K562 (cell line): Measurements from ENCODE around the gene POLR3G. TPM values are rescaled to one million over a fixed set of nuclear protein-coding genes. Genes with fewer than 3 reads are reported as not detected.

Source experiments
- ATF6 ChIP-seq: sonication (generic); formaldehyde crosslinking; IDR thresholded peaks from 2 replicates; pipeline ENCODE4 v1.4.0; 2020; ENCODE audit warnings: mild to moderate bottlenecking, missing genetic modification reagents
- CHD7 ChIP-seq: fragments of 200-600 bp; sonication (generic); IDR thresholded peaks from one replicate; pipeline ENCODE4 v1.6.1; 2012; ENCODE audit warnings: mild to moderate bottlenecking, low read depth, low read length, inconsistent platforms
- EZH2 ChIP-seq: IDR thresholded peaks from 2 replicates; pipeline ENCODE4 v1.6.1; 2012; ENCODE audit warnings: low read depth, mild to moderate bottlenecking, inconsistent platforms, low read length, borderline replicate concordance
- GABPB2 ChIP-seq: fragments of 250-450 bp; sonication (Bioruptor Pico); conservative IDR thresholded peaks from 2 replicates; pipeline ENCODE4 v1.5.1; 2021; ENCODE audit warnings: mild to moderate bottlenecking
- PREB ChIP-seq: sonication (generic); formaldehyde crosslinking; IDR thresholded peaks from 2 replicates; pipeline ENCODE4 v1.8.1; 2023; ENCODE audit warnings: mild to moderate bottlenecking, missing genetic modification reagents
- ZFX ChIP-seq: sonication (generic); formaldehyde crosslinking; IDR thresholded peaks from 2 replicates; pipeline ENCODE4 v1.8.0; 2022; ENCODE audit warnings: mild to moderate bottlenecking, missing genetic modification reagents, moderate library complexity
- ZNF140 ChIP-seq: fragments of 250-450 bp; sonication (Bioruptor Pico); IDR thresholded peaks from 2 replicates; pipeline ENCODE4 v1.8.0; 2021; ENCODE audit warnings: moderate library complexity, mild to moderate bottlenecking, inconsistent platforms
- polyA plus RNA-seq, 8 experiments: library from polyadenylated mRNA; depleted of rRNA in 4 of 8; stranded (reverse) in 5 of 8; unstranded in 3 of 8; fragments of >200 nt; fragmentation: Nextera tagmentation in 2 of 8; fragmentation: Illumina TruSeq in 1 of 8; extraction: Ambion mirVana in 2 of 8; extraction: Trizol in 1 of 8; gene quantifications; 2 replicates each; pipeline versions ENCODE4 v1.2.1 to v1.2.3, GENCODE V29; 2011 to 2014; ENCODE audit warnings: inconsistent platforms in 1 of 8, missing spikeins in 1 of 8
- total RNA-seq, 7 experiments: library from RNA; depleted of rRNA in 6 of 7; stranded (reverse); fragments of >200 nt in 6 of 7; fragmentation: Illumina TruSeq in 2 of 7; extraction: Trizol in 2 of 7; gene quantifications; 2 replicates each; pipeline versions ENCODE4 v1.2.1 to v1.2.3, GENCODE V29; 2011 to 2021; ENCODE audit warnings: low replicate concordance in 1 of 7

POLR3G gene
- total and polyA plus RNA-seq, 9 of the 15 experiments (the other 6 are each of a cell fraction or from before 2014, with no cell fraction given) = 39.0 to 111 (median 59.0) TPM

GRCh38 chr5:90473396-90474234 is 1.0 kb upstream of the POLR3G start (continued):
- TF ChIP-seq CHD7 (no peak), ATF6 (CRISPR knock-in tag) (0 out of 2 replicates have a peak, but pooled peaks have one; percentile 84), GABPB2 (CRISPR knock-in tag) (no peak), ZFX (CRISPR knock-in tag) (peak; percentile 92), EZH2 (no peak), PREB (CRISPR knock-in tag) (no peak), ZNF140 (CRISPR knock-in tag) (no peak)
